GM18505 (cell line): ENCODE measurements around the gene PGR.
A peak's percentile ranks its signal among the peaks of the same experiment; 100 is the strongest.
"Not testable (repeated sequence)": the region's sequence is repeated elsewhere in the genome, so short reads cannot be mapped to it uniquely, and the experiment has no call there.

Experiments
- ATAC-seq: cut with Tn5 transposase; IDR thresholded peaks from one replicate; pipeline ENCODE4 v1.9.1; 2021; ENCODE audit not compliant: unreplicated experiment
- POLR2A ChIP-seq: IDR thresholded peaks from 4 replicates; pipeline ENCODE4 v1.6.1; 2011; ENCODE audit warnings: borderline replicate concordance; ENCODE audit not compliant: insufficient read depth, insufficient read length; ENCODE audit errors: extremely low read depth

PGR gene

DNA sequence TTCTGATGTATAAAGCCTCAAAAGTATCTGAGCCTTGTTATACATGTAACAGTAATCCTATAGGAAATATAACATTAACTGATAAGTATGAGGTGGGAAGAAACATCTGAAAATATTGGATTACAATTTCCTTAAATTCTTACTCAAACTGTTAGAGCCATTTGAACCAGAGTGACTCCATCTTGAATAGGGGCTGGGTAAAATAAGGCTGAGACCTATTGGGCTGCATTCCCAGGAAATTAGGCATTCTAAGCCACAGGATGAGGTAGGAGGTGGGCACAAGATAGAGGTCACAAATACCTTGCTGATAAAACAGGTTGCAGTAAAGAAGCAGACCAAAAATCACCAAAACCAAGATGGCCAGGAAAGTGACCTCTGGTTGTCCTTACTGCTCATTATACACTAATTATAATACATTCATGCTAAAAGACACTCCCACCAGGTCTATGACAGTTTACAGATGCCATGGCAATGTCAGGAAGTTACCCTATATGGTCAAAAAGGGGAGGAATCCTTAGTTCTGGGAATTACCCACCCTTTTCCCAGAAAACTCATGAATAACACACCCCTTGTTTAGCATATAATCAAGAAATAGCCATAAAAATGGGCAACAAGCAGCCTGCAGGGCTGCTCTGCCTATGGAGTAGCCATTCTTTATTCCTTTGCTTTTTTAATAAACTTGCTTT, 114.9 kb downstream of the PGR start:
- no peak for ATAC-seq
- no peak for TF ChIP-seq POLR2A

DNA sequence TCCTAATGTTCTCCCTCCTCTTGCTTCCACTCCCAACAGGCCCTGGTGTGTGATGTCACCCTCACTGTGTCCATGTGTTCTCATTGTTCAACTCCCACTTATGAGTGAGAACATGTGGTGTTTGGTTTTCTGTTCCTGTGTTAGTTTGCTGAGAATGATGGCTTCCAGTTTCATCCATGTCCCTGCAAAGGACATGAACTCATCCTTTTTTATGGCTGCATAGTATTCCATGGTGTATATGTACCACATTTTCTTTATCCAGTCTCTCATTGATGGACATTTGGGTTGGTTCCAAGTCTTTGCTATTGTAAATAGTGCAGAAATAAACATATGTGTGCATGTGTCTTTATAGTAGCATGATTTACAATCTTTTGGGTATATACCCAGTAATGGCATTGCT, 115.9 kb downstream of the PGR start:
- not testable (repeated sequence) for ATAC-seq

DNA sequence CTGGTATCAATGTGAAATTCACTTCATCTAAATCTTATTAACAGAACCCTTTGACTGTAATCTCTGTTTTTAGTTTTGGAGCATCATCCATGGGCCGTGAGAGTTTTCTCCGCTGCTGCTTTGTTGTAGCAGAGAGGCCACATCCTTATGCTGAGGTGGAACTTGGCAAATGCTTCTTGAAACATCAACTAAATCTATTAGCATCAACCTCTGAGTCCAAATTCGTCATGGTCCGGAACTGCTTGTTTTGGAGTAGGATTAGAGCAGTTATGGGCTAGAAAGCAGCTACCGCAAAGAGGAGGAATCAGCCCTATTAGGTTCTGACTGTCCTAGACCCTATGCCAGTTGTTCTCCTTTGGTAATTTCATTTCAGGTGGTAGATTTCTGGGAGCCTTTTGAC, 117.7 kb downstream of the PGR start:
- no peak for ATAC-seq
- TF ChIP-seq POLR2A = no peak

DNA sequence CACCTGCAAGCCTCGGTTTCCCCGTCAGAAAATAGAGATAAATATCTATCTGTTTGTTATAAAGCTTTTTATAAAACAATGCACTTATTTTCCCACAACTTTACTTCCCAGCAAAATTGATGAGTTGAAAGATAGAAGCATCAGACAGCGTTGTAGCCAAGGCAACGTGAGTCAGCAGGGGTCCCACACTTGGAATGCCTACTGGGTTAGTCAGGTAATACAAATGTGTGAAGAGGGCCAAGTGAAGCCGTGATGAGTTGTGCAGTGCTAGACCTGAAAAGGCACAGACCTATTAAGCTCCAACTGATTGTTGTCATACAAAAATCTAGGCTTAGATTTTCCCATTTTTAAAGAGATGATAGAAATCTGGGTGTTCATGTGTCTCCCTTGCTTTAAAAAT, 118.7 kb downstream of the PGR start:
- no peak for TF ChIP-seq POLR2A

DNA sequence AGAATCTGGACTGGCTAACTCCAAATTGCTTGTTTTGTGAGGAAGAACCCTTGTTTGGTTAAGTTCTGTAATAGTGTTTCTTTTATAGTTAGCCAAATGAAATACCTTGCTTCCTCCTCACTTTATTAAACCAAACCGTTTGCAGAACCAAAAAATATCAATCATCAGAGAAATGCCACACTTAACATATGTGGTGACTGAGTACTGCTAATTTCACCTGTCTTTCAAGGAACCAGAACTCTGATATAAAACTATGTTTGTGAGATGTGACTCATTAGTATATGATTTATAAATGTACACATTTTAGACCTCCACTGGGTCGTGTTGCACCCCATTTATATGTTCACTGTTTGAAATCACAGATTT, 119.9 kb downstream of the PGR start:
- no peak for ATAC-seq
- TF ChIP-seq POLR2A = no peak

More for the DNA sequence above, 118.7 kb downstream of the PGR start:
- no peak for ATAC-seq

DNA sequence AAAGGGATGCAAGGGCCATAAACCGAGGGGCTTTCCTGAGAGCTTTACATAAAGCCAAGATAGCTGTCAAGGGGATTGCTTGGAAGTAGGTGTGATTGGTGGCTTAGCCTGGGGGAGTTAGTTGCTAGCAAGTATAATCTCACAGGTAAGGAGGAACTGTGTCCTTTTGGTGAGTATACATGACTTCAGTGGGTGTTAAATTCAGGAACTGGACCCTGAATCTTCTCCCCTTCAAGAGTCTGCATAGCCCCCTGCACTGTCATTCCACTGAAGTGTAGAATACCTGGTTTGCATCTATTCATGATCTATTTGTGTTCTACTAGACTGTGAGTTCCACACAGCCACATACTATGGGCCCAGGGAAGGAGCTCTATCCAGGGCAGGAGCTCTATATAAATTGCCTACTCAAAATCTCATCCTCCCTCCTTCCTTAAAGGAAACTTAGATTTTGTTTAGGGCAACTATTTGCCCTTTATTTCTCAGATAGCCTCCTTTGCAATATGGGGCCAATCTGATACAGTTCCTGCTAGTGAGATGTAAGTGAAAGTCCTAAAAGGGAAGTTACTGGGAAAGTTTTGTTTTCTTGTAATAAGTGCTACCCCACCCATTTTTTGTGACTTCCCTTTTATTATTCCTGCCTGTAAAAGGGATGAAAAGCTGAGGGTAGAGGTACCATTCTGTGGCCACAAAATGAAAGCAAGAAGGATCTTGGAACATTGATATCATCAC, 120.5 kb downstream of the PGR start:
- no peak for TF ChIP-seq POLR2A
- no peak for ATAC-seq

DNA sequence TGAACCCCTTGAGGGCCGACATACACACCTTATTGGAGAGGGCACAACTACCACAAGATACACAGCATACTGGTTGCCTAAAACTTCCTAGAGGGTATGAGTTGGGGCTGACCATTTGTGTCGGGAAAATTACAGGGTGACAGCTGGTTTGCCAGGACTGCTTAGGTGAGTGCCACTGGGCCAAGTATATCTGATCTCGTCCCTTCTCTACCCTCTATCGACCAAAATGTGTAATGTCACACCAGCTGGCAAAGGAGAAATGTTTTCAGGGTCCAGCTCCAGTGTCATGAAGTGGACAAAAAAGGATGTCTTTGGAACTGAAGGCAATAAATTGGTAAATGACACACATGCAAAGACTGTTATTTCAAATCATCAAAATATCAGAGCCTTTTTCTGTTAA, 126.1 kb downstream of the PGR start:
- peak; percentile 75 for ATAC-seq
- TF ChIP-seq POLR2A = no peak

DNA sequence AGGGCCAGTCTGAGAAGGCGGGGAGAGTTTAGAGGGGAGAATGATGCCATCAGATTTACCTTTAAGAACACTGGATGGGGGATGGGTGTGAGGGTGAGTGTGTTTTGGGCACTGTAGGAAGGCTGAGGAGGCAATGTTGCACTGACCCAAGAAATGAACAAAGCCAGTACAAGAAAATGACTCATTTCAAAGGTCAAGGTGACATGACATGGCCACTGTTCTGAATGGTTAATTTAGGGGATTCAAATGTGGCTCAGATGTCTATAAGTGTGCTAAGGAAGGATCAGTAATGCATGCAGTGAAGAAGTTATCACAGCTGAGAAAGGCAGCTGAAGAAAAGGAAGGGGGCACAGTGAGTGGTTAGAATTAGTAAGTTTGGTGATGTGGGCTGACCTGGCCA, 129.9 kb downstream of the PGR start:
- ATAC-seq = no peak
- no peak for TF ChIP-seq POLR2A

DNA sequence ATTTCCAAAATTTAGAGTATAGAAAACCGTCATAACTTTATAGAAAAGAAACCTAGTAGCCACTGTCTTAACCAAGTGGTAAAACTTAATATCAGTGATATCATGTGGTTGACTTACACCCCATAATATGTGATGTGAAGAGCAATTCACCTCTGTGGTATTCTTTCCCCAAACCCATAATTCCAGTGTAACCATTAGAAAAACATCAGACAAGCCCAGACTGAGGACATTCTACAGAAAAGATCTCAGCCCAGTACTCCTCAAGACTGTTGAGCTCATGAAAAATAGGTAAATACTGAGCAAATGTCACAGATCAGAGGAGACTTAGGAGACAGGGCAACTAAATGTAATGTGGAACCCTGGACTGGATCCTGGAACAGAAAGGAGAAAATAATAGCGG, 134.6 kb downstream of the PGR start:
- no peak for TF ChIP-seq POLR2A
- no peak for ATAC-seq

DNA sequence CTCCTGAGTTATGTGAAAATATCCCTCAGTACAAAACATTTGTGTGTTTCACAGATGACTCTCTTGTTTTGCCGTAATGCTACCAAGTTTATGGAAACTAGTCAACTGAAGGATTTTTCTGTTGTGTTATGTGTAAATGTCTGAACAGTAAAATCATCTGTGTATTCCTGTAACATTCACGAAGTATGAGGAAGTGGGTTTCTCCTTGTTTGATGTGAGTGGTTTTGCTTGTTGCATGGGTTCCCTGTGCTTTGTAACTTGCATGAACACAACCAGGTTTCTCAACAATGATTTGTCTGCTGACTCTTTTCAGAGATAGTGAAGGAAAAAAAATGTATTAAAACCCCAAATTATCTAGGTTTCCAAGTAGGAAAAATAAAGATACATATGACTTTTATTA, 138.1 kb downstream of the PGR start:
- no peak for ATAC-seq
- no peak for TF ChIP-seq POLR2A

DNA sequence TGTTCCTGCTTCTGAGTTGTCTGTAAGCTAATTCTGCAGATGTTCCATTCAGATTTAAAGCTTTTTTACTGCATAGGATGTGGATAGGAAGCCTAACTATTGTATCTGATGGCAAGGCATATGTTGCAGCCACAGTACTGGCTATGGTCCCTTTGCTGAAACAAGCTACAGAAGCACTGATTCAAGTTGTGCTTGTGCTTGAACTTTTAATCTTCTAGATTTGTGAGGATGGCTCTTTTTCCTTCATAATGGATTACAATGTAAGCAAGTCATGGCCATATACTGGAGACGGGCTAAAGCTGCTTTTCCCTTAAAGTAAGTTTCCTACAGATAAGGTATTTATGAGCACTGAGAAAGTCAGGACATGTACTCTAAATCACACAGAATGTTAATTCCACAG, 138.7 kb downstream of the PGR start:
- no peak for TF ChIP-seq POLR2A
- ATAC-seq = no peak

DNA sequence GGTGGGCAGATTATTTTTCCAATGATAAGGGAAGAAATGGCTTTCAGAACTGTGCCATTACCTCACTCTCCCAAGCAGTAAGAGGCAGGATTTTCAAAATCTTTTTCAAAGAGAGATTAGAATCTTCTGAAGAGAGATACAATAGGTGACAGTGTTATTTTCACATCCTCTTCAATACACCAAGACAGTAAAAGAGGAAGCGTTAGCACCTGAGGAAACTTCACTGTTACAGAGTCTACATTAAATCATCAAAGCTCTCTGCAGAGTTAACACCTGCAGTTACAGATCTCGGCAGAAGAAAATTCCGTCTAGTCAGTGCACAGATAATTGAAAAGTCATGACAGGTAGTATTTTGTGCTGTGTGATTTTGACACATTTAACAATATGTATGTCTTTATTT, 144.9 kb downstream of the PGR start:
- TF ChIP-seq POLR2A = no peak

DNA sequence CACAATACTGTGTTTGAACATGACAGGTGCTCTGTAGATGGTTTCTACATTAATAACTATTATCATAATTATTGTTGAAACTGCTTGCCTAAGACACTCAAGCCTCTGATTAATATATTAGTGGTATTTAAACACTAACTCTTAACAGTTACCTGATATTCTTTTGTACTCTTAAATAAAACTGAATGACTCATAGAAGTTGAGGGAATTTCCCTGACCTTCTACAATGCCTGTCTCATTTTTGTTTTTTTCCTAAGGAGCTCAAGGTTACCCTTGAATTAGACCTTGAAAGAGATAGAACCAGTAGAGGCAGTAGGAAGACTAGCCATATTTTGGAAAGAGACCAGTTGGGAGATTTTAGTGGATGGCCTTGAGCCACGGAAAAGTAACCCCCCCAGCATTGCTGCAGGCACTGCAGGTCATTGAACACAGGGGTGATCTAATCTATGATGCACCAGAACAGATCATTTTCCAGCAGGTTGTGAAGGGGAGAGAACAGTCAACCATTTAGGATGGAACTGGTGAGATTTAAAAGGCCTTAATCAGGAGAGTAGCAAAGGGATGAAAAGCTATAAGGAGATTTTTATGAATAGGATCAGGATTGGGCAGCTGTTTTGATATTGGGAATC, 148.3 kb downstream of the PGR start:
- no peak for ATAC-seq
- no peak for TF ChIP-seq POLR2A

More for the DNA sequence above, 144.9 kb downstream of the PGR start:
- ATAC-seq = peak; percentile 81

DNA sequence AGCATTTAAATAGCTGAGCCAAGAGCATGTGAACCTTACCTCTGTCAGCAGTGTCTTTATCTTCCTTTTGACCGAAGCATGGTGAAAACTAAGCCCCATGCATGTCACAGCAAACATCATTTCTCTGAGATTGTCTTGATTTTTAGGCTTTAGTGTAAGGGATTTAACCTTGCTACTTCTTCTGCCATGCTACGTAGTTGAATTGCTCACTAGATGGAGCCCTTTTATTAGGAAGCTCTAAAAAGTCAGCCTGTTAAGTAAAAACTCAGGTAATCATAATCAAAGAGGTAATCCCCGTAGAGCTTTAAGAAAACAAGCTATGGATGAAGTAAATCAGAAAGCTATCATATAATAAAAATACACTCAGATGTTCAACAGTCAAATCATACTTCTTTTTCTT, 149.5 kb downstream of the PGR start:
- no peak for ATAC-seq
- no peak for TF ChIP-seq POLR2A
